Stimulated activated naive CD4-positive, alpha-beta T cell treated with Interleukin-2 at 50 U/mL for 16 hours (primary cell): ENCODE data around the gene GTF2H2C.
"Not testable (repeated sequence)": the region's sequence is repeated elsewhere in the genome, so short reads cannot be mapped to it uniquely, and the experiment has no call there.

ENCODE experiments used
- DNase-seq: peaks from one replicate; lab custom pipeline; 2025; lab: John Stamatoyannopoulos, UW

The GTF2H2C gene

GRCh38 chr5:69559908-69560330 is at the start of gene GTF2H2C:
TSS of gene GTF2H2C (plus strand) at chr5:69560191. CDS start at chr5:69565133, 4,942 bp downstream.
- DNase-seq = not testable (repeated sequence)

- no peak for DNase-seq
Measured at GRCh38 chr5:69510694-69511093, 49.3 kb upstream of the GTF2H2C start.

- no peak for DNase-seq
Measured at GRCh38 chr5:69512740-69513260, 47.2 kb upstream of the GTF2H2C start.

GRCh38 chr5:69515570-69515969 is 44.4 kb upstream of the GTF2H2C start:
- DNase-seq = not testable (repeated sequence)

GRCh38 chr5:69516769-69517168 is 43.2 kb upstream of the GTF2H2C start:
- no peak for DNase-seq

GRCh38 chr5:69517763-69518212 is 42.2 kb upstream of the GTF2H2C start:
- DNase-seq = no peak

- no peak for DNase-seq
Measured at GRCh38 chr5:69519285-69519684, 40.7 kb upstream of the GTF2H2C start.

GRCh38 chr5:69522035-69522434 is 38.0 kb upstream of the GTF2H2C start:
- no peak for DNase-seq

GRCh38 chr5:69525490-69525889 is 34.5 kb upstream of the GTF2H2C start:
- DNase-seq = no peak

- DNase-seq = no peak
Measured at GRCh38 chr5:69526660-69527059, 33.3 kb upstream of the GTF2H2C start.

GRCh38 chr5:69527128-69527770 is 32.7 kb upstream of the GTF2H2C start:
- DNase-seq = no peak

GRCh38 chr5:69528035-69528434 is 32.0 kb upstream of the GTF2H2C start:
- DNase-seq = no peak

- no peak for DNase-seq
Measured at GRCh38 chr5:69528609-69529008, 31.4 kb upstream of the GTF2H2C start.

- DNase-seq = no peak
Measured at GRCh38 chr5:69530561-69531405, 29.2 kb upstream of the GTF2H2C start.

- DNase-seq = no peak
Measured at GRCh38 chr5:69531406-69531801, 28.6 kb upstream of the GTF2H2C start.

GRCh38 chr5:69537911-69538310 is 22.1 kb upstream of the GTF2H2C start:
- not testable (repeated sequence) for DNase-seq

GRCh38 chr5:69538735-69539134 is 21.3 kb upstream of the GTF2H2C start:
- not testable (repeated sequence) for DNase-seq

GRCh38 chr5:69541347-69541746 is 18.6 kb upstream of the GTF2H2C start:
- not testable (repeated sequence) for DNase-seq

- not testable (repeated sequence) for DNase-seq
Measured at GRCh38 chr5:69542838-69543618, 17.0 kb upstream of the GTF2H2C start.

- not testable (repeated sequence) for DNase-seq
Measured at GRCh38 chr5:69544602-69545001, 15.4 kb upstream of the GTF2H2C start.

- DNase-seq = not testable (repeated sequence)
Measured at GRCh38 chr5:69560587-69561431, 818 bp downstream of the GTF2H2C start.
